Measurements from ENCODE around the gene EHD3.

EHD3 gene

GRCh38 chr2:31202833-31203232 is 31.1 kb upstream of the EHD3 start:
- Histone ChIP-seq H3K27me3 (replicated peaks; ENCODE audit: insufficient read depth, low read length) (no peaks in the 10 kb centered on the region), H3K27ac (ENCODE audit: low read length) (no peak overlapping the region), H3K9me3 (replicated peaks; ENCODE audit: insufficient read depth, low read length) (no peaks in the 10 kb centered on the region), H4K20me1 (ENCODE audit: insufficient read depth, low read length) (no peaks in the 10 kb centered on the region), H3K9ac (ENCODE audit: low read length) (no peak overlapping the region), H3K79me2 (ENCODE audit: low read length) (no peaks in the 10 kb centered on the region), H3K4me1 (ENCODE audit: low read length) (peaks cover 15% of the 10 kb centered on the region), H3K4me2 (ENCODE audit: low read depth, low read length) (no peak overlapping the region), H2AFZ (ENCODE audit: low read length) (no peak overlapping the region), H3F3A (ENCODE audit: insufficient read depth, low read length) (peaks cover 6% of the 10 kb centered on the region; the same call in 1 of the 2 replicates), H3K9me2 (replicated peaks; ENCODE audit: insufficient read depth, low read length) (no peaks in the 10 kb centered on the region), H3K4me3 (ENCODE audit: low read length) (no peak overlapping the region), H3K36me3 (replicated peaks; ENCODE audit: insufficient read depth, low read length) (no peaks in the 10 kb centered on the region)
- no peak for DNase-seq
- no peak for TF ChIP-seq EZH2phosphoT487 (IDR thresholded peaks at IDR 0.05; ENCODE audit: low read length)
- TF ChIP-seq EZH2 (optimal IDR thresholded peaks at IDR 0.05; ENCODE audit: low read depth, low read length): no peak
- no peak for TF ChIP-seq CTCF (IDR thresholded peaks at IDR 0.05; ENCODE audit: low read length)

- H3F3A ChIP-seq (ENCODE audit: insufficient read depth, low read length): peaks cover 9% of the 10 kb centered on the region; the same call in 1 of the 2 replicates
- no peaks in the 10 kb centered on the region for H3K9me2 ChIP-seq (replicated peaks; ENCODE audit: insufficient read depth, low read length)
- no peak overlapping the region for H3K4me3 ChIP-seq (ENCODE audit: low read length)
- H3K36me3 ChIP-seq (replicated peaks; ENCODE audit: insufficient read depth, low read length): no peaks in the 10 kb centered on the region
- no peaks in the 10 kb centered on the region for H3K27me3 ChIP-seq (replicated peaks; ENCODE audit: insufficient read depth, low read length)
- TF ChIP-seq CTCF (IDR thresholded peaks at IDR 0.05; ENCODE audit: low read length) (no peak), EZH2 (optimal IDR thresholded peaks at IDR 0.05; ENCODE audit: low read depth, low read length) (no peak), EZH2phosphoT487 (IDR thresholded peaks at IDR 0.05; ENCODE audit: low read length) (no peak)
- no peak overlapping the region for H3K9ac ChIP-seq (ENCODE audit: low read length)
- H3K79me2 ChIP-seq (ENCODE audit: low read length): no peaks in the 10 kb centered on the region
- DNase-seq: no peak
- no peak overlapping the region for H2AFZ ChIP-seq (ENCODE audit: low read length)
- no peak overlapping the region for H3K27ac ChIP-seq (ENCODE audit: low read length)
- peaks cover 25% of the 10 kb centered on the region for H3K4me1 ChIP-seq (ENCODE audit: low read length)
- H3K9me3 ChIP-seq (replicated peaks; ENCODE audit: insufficient read depth, low read length): no peaks in the 10 kb centered on the region
- no peaks in the 10 kb centered on the region for H4K20me1 ChIP-seq (ENCODE audit: insufficient read depth, low read length)
- no peak overlapping the region for H3K4me2 ChIP-seq (ENCODE audit: low read depth, low read length)
These were observed 30.0 kb upstream of the EHD3 start for GRCh38 chr2:31203916-31204315.

GRCh38 chr2:31204783-31205182 is 29.2 kb upstream of the EHD3 start:
- H3K36me3 ChIP-seq (replicated peaks; ENCODE audit: insufficient read depth, low read length): no peaks in the 10 kb centered on the region
- no peaks in the 10 kb centered on the region for H3K79me2 ChIP-seq (ENCODE audit: low read length)
- no peaks in the 10 kb centered on the region for H3K27me3 ChIP-seq (replicated peaks; ENCODE audit: insufficient read depth, low read length)
- H3K9me3 ChIP-seq (replicated peaks; ENCODE audit: insufficient read depth, low read length): no peaks in the 10 kb centered on the region
- no peak overlapping the region for H3K4me3 ChIP-seq (ENCODE audit: low read length)
- H3K4me1 ChIP-seq (ENCODE audit: low read length): peaks cover 25% of the 10 kb centered on the region
- no peak overlapping the region for H3K9ac ChIP-seq (ENCODE audit: low read length)
- no peak overlapping the region for H3K27ac ChIP-seq (ENCODE audit: low read length)
- no peak overlapping the region for H2AFZ ChIP-seq (ENCODE audit: low read length)
- TF ChIP-seq EZH2phosphoT487 (IDR thresholded peaks at IDR 0.05; ENCODE audit: low read length) (no peak), CTCF (IDR thresholded peaks at IDR 0.05; ENCODE audit: low read length) (no peak), EZH2 (optimal IDR thresholded peaks at IDR 0.05; ENCODE audit: low read depth, low read length) (no peak)
- H4K20me1 ChIP-seq (ENCODE audit: insufficient read depth, low read length): no peaks in the 10 kb centered on the region
- no peaks in the 10 kb centered on the region for H3K9me2 ChIP-seq (replicated peaks; ENCODE audit: insufficient read depth, low read length)
- H3K4me2 ChIP-seq (ENCODE audit: low read depth, low read length): no peak overlapping the region
- H3F3A ChIP-seq (ENCODE audit: insufficient read depth, low read length): peaks cover 9% of the 10 kb centered on the region; the same call in 1 of the 2 replicates
- no peak for DNase-seq

Data from MM.1S (cell line).